GM18499 (cell line): Measurements from ENCODE around the gene PRRC2B.
"Not testable (repeated sequence)": the region's sequence is repeated elsewhere in the genome, so short reads cannot be mapped to it uniquely, and the experiment has no call there.

Experiments used
- ATAC-seq: cut with Tn5 transposase; IDR thresholded peaks from one replicate; pipeline ENCODE4 v1.9.1; 2021; ENCODE audit warnings: moderate number of reproducible peaks; ENCODE audit not compliant: insufficient read depth, unreplicated experiment

Gene PRRC2B

GRCh38 chr9:131385296-131385695 is 8.6 kb upstream of the PRRC2B start:
- no peak for ATAC-seq

- ATAC-seq: no peak
These were observed 7.6 kb upstream of the PRRC2B start for GRCh38 chr9:131386281-131386680.

GRCh38 chr9:131387394-131387793 is 6.5 kb upstream of the PRRC2B start:
- no peak for ATAC-seq

- no peak for ATAC-seq
These were observed 2.9 kb upstream of the PRRC2B start for GRCh38 chr9:131391020-131391419.

GRCh38 chr9:131391504-131391903 is 2.4 kb upstream of the PRRC2B start:
- no peak for ATAC-seq

GRCh38 chr9:131394464-131395156 is 724 bp downstream of the PRRC2B start:
- ATAC-seq: no peak

- ATAC-seq: no peak
These were observed 1.5 kb downstream of the PRRC2B start for GRCh38 chr9:131395157-131396098.

- not testable (repeated sequence) for ATAC-seq
These were observed 2.2 kb downstream of the PRRC2B start for GRCh38 chr9:131396099-131396479.

- no peak for ATAC-seq
These were observed 2.7 kb downstream of the PRRC2B start for GRCh38 chr9:131396626-131397025.

- no peak for ATAC-seq
These were observed 3.4 kb downstream of the PRRC2B start for GRCh38 chr9:131397100-131397790.

- ATAC-seq: no peak
These were observed 4.3 kb downstream of the PRRC2B start for GRCh38 chr9:131398204-131398603.

GRCh38 chr9:131399972-131400371 is 6.1 kb downstream of the PRRC2B start:
- no peak for ATAC-seq

- ATAC-seq: no peak
These were observed 6.7 kb downstream of the PRRC2B start for GRCh38 chr9:131400627-131401026.

GRCh38 chr9:131402073-131402472 is 8.2 kb downstream of the PRRC2B start:
- no peak for ATAC-seq

- ATAC-seq: no peak
These were observed 9.0 kb downstream of the PRRC2B start for GRCh38 chr9:131402738-131403492.

GRCh38 chr9:131403493-131403773 is 9.5 kb downstream of the PRRC2B start:
- ATAC-seq: no peak

GRCh38 chr9:131404581-131404980 is 10.7 kb downstream of the PRRC2B start:
- ATAC-seq: no peak

- no peak for ATAC-seq
These were observed 11.1 kb downstream of the PRRC2B start for GRCh38 chr9:131404987-131405386.

- ATAC-seq: no peak
These were observed 11.5 kb downstream of the PRRC2B start for GRCh38 chr9:131405428-131405827.

- no peak for ATAC-seq
These were observed 12.1 kb downstream of the PRRC2B start for GRCh38 chr9:131405858-131406537.
